NCI-H2171 (cell line): Measurements from ENCODE around the gene PRSS33.

Experiments
- DNase-seq: peaks from one replicate; lab custom pipeline; 2025; lab: John Stamatoyannopoulos, UW

The PRSS33 gene, protein sequence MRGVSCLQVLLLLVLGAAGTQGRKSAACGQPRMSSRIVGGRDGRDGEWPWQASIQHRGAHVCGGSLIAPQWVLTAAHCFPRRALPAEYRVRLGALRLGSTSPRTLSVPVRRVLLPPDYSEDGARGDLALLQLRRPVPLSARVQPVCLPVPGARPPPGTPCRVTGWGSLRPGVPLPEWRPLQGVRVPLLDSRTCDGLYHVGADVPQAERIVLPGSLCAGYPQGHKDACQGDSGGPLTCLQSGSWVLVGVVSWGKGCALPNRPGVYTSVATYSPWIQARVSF

DNA sequence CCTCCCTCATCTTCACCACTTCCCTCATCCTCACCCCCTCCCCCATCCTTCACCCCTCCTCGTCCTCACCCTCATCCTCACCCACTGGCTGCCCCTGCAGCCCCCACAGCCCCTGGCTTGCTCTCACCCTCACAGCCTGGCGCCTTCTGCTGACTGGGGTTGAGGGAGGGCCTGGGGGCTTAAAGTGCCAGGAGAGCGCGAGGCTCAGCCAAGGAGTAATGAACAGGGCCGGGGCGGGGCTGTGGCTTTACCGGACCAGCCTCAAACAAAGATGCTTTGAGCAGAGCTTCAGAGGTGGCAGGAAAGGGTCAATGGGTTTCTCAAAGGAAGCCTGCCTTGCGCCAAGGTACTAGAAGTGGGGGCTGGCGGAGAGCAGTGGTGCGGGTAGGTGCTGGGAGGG lies at the start of gene PRSS33:
PRSS33 (minus strand) TSS at position 155 of the 400 bp plus-strand sequence. CDS start 1,013 bp downstream, outside the sequence.
- DNase-seq = no peak

DNA sequence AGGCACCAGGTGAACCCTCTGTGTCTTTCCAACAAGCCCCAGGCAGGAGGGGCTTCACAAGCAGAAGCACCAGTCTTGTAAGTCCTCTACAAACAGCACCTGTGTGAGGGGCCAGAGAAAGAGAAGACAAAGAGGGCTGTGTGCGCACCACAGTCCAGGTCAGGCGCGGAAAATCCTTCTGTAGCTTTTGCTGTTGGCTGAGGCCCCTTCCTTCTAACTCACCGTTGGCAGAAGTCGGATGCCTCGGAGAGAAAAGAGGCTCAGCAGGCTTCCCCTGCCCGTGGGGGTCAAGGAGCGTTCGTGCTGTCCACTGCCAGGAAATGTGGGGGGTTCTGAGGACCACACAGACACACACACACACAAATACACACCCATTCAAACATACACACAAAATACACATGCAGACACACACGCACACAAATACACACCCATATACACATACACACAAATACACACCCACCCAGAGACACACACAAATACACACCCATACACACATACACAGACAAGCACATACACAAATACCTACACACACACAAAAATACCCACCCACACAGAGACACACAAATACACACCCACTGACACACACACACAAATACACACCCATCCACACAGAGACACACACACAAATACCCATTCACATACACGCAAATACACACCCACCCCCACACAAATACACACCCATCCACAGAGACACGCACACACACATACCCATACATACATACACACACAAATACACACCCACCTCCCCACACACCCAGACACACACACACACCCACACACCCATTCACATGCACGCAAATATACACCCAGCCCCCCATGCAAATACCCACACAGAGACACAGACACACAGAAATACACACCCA lies 49.5 kb upstream of the PRSS33 start:
- no peak for DNase-seq

DNA sequence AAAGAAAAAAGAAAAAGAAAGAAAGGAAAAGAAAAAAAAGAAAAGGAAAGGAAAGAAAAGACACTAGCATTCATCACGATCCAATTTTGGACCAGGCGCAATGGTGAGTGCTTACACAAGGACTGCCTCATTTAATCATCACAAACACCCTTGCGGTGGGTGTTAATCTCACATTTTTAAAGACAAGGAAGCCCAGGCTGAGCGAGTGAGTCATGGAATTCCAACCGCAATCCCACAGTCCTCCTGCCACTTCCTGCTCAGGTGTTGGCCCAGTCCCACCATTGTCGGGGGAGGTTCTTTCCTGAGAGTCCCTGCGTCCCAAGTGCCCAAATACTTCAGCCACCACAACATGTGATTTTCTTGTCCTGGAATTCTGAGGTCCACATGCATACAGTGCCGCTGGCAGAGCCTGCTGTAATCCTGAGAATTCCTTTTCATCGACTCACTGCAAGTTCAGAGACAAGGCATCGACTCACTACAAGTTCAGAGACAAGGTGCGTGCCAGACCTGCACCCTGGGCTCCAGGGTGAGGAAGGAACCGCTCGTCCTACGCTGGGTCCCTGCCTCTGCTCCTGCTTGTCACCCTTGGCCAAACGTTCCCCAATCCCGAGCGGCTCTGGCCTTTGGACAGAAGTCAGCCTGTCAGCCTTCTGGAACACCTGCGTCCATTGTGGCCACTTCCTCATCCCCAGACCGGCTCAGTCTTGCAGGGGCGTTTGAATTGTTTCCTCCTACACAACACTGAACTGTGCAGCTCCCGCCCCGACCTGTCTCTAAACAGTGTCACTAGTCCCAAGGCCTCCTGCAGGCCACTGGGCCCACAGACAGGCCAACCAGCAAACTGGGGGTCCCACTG lies 48.5 kb upstream of the PRSS33 start:
- no peak for DNase-seq

DNA sequence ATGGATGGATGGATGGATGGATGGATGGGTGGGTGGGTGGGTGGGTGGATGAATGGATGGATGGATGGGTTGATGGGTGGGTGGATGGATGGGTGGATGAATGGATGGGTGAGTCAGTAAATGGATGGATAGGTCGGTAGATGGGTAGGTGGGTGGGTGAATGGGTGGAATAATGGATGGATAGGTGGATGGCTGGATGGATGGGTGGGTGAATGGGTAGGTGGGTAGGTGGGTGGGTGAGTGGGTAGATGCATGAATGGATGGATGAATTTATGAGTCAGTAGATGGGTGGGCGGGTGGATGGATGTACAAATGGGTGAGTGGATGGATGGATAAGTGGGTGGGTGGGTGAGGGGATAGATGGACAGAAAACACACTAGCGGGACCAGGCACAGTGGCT lies 47.6 kb upstream of the PRSS33 start:
- DNase-seq = no peak

DNA sequence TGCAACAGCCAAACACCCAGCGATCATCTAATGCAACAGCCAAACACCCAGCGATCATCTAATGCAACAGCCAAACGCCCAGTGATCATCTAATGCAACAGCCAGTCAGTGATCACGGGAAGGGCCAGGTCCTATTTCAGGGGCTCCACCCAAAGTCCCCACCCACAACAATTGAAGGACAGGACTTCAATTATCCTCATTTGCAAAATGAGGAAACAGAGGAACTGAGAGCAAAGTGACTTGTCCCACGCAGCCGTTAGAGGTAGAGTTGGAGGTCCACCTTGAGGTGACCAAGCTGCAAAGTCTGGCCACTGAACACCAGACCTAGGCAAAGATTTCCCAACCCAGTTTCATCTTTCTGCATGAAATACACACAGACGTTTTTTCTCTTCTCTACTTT lies 46.4 kb upstream of the PRSS33 start:
- no peak for DNase-seq

DNA sequence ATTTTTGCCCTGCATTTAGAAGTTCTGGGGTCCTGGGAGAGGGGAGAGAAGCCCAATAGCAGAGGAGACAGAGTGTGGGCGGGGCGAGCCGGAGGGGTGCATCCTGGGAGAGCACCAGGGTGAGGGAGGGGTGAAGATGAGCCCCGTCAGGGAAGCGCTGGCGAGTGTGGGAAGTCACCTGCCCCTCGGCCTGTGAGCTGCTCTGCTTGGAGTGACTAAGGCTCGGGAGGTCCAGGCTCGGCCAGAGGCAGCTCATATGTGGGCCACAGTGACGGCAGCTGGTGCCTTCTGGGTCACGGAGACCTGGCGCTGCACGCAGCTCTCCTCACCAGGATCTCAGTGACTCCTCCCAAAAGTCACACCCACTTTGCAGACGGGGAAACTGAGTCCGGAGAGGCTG lies 43.8 kb upstream of the PRSS33 start:
- DNase-seq = no peak

DNA sequence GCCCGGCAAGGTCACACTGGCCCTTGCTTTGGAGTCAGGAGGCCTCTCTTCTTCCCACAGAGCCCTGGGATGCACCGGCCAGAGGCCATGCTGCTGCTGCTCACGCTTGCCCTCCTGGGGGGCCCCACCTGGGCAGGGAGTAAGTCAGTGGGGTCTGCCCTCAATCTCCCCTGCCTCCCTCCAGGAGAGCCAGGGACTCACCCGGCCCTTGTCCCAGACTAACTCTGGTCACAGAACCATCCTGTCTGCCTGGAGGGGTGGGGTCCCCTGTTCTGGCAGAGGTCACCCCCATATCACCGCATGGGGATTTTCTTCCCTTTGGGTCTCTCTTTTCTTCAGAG lies 43.0 kb upstream of the PRSS33 start:
- DNase-seq = no peak

DNA sequence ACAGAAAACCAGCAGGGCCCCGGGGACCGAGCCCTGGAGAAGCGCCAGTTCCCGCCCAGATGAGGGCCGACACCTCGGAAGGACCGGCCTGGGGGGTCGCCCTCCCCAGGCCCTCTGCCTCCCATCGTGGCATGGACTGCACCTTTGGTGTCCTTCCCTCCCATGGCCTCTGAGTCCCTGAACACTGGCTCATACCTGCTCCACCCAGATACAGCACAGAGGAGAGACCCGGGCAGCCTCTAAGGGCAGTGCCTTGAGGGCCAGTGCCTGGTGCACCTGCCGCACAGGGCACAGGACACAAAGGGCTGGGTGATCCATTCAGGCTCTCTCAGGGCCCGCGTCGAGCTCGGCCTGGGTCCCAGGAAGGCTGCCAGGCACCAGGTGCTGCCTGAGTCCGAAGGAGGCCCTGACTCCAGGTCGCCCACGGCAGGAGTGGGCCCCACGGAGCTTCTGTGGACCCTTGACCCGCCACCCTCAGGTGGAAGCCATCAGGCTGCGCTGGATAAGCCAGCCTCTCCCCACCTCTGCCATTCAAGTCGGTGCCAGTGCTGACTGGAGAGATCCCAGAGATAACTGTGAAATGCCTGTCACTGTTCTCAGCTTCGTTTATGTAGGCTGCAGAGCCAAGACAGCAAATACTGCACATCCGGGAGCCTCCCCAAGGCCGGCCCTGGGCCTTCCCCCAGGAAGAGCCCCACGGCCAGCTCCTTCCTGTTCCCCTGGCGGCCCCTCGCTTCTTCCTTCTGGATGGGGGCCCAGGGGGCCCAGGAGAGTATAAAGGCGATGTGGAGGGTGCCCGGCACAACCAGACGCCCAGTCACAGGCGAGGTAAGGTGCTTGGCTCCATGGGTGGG lies 42.4 kb upstream of the PRSS33 start, which contains the start of gene ZG16B:
ZG16B (plus strand) TSS at position 803 of the 854 bp plus-strand sequence. CDS start 139 bp downstream, outside the sequence.
- DNase-seq = no peak

DNA sequence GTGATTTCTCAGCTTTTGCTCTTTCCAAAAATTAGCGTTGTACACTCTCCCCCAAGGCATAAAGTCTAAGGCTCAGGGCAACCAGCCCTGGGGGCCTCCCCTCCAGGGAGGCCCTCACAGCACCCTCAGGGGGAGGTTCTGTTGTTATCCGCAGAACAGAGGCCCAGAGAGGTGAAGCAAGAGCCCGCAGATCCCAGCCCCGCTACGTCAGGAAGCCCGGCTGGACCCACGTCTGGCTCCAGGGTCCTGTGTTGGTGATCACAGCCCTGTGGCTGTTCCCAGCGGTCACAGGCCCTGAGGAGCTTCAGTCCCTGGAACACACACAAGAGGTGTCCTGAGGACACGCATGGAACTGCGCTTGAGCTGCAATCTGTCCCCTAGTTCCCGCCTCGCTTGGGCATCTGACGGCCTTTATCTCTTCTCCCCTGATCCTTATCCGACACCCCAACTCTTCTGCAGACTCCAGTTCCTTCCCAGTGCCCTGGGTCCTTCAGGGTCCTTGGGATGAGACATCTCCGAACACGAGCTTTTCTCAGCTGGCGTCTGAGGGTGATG lies 41.6 kb upstream of the PRSS33 start:
- no peak for DNase-seq

DNA sequence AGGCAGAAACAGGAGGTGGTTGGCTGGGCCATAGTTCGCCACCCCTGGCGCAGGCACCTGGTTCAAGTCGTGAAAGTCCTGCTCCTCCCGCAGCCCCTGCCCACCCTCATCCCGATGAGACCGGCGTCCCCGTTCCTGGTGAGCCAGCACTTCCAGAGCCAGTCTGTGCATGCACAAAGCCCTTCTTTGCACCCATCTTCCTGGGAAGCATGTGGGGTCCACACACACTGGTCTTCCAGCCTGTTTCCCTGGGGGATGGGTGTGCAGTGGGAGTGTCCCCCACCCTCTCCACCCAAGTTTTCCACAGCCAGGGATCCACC lies 41.1 kb upstream of the PRSS33 start:
- no peak for DNase-seq

DNA sequence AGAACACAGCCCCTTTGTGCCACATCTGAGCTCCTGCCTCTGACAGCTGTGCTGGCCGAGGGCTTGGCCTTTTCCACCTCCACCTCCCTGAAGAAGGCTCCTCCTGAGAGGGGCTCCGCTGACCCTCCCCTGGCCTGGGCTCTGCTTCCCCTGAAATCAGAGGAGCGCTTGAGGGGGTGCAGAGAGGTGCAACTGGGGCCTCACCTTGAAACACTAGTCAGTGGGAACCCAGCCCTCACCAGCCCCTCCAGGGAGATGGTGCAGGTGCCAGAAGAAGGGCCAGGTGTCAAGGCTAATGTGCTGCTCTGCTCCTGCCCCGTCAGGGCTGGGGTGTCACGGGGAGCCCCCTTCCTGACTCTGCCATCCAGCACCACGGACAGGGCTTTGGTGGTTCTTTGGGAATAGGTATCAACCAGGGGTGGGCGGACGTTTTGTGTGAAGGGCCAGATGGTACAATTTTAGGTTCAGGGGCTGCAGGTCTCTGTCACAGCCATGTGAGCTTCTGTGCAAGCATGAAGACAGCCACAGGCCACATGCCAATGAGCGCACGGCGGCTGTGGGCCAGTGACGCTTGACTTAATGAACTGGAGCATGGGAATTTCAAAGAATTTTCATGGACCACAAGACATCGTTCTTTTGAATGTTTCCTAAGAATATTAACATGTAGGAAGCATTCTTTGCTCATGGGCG lies 40.6 kb upstream of the PRSS33 start:
- DNase-seq = no peak

DNA sequence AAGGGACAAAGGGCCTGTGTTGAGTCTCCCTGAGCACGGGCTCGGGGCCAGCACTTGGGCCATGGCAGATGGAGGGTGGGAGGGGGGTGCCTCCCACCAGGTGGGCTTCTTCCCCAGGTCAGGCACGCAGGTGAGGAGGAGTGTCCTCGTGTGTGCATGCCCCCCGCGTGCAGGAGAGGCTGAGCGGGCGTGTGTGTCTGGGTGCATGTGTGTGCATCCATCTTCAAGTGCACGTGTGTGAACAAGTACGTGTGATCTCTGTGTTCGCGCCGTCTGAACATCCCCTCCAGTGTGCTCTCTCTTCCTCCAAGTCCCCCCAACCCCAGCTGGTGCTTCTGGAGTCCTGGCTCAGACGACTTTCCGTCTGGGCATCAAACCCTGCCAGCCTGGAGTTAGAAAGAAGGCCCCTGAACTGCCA lies 40.0 kb upstream of the PRSS33 start:
- DNase-seq = no peak

DNA sequence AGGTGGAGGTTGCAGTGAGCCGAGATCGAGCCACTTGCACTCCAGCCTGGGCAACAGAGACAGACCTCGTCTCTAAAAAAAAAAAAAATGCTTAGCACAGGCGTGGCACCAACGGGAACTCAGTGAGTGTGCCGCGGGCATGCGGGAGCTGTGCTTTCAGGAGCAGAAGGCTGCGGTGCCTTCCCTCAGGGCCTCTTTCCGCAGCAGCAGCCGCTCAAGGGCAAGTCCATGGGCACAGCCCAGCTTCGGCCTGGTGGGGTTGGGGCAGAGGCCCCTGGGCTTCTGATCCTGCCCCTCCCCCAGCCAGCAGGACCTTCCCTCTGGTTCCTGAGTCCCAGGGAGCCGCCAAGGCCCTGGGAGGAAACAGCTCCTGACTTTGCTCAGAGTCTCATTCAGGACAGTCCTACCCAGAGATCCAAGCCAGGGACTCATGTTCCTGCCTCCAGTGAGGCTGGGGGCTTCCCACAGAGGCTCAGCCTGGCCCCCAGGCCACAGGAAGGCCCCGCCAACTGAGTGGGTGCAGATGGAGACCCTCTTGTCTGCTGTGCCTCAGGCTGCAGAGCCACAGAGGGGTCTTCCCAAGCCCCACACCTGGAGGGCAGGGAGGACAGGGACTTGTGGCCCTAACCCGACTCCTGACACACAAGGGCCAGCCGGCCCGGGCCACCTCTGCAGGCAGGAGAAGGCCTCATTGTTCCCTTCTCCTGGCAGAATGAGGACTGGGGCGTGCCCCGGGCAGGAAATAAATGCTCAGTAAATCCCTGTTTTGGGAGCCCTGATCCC lies 39.4 kb upstream of the PRSS33 start:
- no peak for DNase-seq

DNA sequence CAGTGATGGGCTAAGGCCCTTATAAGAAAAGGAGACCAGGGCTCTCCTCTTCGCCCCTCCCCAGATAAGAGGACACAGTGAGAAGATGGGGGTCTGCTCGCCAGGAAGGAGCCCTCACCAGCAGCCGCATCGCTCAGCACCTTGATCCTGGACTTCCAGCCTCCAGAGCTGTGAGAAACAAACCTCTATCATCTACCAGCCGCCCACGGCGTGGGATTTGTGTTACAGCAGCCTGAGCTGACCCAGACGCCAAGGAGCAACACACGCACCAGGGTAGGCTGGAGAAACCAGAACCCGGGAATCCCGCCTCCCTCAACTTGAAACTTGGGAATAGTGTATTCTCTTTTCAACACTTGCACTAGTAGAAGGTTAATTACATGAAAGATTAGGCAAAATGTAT lies 38.5 kb upstream of the PRSS33 start:
- DNase-seq = no peak

DNA sequence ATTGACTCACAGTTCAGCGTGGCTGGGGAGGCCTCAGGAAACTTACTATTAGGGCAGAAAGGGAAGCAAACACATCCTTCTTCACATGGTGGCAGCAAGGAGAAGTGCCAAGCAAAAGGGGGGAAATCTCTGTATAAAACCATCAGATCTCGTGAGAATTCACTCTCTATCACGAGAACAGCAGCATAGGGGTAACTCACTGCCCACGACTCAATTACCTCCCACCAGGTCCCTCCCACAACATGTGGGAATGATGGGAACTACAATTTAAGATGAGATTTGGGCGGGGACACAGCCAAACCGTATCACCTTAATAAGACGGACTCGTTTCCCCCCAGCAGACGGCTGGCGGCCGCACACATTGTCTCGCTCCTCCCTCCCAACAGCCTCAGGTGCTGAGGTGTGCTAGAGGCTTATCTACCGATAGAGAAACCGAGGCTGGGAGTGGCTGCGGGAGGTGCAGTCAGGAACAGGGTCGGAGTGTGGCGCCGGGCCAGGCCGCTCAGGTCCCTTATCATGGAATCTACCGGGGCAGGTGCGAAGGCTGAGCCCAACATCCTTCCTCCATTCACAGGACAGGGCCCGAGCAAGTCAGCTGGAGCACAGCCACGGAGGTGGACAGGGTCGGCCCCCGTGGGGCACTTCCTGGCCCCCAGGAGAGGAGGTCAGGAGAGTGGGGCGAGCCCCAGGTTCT lies 37.8 kb upstream of the PRSS33 start:
- DNase-seq = no peak

DNA sequence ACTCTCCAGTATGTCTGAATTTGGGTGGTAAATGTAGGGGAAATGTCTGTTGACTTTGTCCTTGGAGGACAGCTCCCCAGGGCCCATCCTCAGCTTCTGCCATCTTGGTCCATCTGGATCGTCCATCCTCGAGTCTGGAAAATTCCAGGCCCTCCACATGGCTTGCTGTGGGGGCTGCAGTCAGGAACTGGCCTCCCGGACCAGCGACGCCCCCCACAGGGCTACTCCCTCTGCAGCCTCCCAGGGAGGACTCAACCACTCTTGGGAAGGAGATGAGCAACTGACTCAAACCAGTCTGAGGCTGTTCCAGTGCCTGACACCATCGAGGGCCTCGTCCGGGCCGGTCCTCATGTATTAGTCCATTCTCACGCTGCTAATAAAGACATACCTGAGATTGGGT lies 37.3 kb upstream of the PRSS33 start:
- no peak for DNase-seq

DNA sequence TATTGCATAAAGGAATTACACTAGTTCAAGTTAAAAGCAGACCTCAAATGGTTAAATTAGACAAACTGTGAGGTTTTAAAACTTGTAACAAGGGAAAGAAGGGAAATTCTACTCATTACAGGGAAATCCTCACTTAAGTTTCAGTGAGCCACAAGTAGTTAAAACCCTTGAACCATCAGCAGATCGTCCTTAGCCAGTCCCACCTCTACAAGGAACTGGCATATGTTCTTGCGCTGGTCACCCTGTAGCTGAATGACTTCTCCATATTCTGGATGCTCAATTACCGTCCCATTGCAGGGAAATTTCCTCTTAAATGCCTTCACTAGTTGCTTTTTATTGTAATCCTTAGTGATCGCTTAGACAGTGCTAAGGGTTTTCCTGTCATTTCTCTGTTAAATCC lies 35.1 kb upstream of the PRSS33 start:
- DNase-seq = no peak

DNA sequence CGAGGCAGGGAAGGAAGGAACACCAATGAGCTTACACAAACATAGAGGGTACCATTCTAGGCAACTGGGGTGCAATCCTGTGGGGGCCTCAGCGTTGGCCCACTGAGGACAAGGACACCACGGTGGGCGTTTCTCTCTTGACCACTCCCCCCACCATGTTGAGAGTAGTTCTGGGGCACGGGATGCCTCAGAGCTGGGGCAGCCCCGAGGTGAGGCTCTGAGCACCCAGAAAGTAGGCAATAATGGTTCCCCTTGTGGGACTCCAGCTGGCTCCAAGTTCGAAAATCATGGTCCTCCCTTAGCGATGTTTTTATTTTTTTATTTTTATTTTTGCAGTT lies 34.8 kb upstream of the PRSS33 start:
- no peak for DNase-seq

DNA sequence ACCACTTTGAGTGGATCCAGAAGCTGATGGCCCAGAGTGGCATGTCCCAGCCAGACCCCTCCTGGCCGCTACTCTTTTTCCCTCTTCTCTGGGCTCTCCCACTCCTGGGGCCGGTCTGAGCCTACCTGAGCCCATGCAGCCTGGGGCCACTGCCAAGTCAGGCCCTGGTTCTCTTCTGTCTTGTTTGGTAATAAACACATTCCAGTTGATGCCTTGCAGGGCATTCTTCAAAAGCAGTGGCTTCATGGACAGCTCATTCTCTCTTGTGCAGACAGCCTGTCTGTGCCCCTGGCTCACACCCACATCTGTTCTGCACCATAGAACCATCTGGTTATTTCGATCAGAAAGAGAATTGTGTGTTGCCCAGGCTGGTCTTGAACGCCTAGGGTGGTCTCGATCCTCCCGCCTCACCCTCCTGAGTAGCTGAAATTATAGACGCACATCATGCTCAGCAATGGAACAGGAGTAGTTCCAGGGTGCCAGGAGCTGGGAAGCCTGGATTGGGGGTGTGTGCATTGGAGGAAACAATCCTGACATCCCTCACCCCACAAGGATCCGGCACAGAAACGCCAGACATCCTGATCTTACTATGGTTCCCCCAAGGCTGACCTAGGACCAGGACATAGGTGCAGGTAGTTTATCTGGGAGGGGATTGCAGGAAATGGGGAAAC lies 34.3 kb upstream of the PRSS33 start:
- no peak for DNase-seq
